ENCODE data around the gene TUBA4A.

Gene TUBA4A

DNA sequence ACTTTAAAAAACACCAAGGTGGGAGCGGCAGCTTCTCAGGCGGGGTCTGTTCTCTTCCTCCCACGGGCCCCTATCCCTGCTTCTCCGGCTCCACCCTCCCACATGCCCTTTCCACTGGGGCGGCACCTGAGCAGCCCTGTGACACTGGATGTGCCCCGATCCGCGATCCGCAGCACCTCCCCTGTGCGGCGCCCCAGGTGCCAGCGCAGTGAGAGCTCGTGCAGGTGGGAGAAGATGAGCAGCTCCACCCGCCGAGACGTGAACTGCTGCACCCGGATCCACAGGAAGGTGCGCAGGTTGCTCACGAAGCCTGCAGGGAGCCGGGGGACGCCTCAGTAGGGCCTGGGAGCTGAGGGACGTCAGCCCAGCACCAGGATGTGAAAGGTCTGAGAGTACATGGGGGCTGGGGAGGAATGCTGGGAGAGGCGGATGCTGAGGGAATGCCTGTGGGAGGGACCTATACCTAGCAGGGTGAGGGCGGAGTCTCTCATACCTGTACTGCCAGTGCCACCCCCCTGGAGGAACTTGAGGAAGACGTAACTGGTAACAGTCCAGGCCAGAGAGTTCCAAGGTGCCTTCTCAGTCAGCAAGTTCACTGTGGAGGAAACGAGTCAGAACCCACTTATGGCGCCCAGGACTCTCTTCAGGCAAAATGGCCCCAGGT, 37.7 kb downstream of the TUBA4A start:
- Mint-ChIP-seq H3K4me1 (peaks cover 46% of the 10 kb centered on the region), H3K36me3 (peaks cover 35% of the 10 kb centered on the region), H3K27ac (no peak overlapping the region), H3K4me3 (no peak overlapping the region), H3K9me3 (no peaks in the 10 kb centered on the region), H3K27me3 (no peaks in the 10 kb centered on the region)
- CTCF ChIA-PET, result interaction anchor here (1.0 to 2.4 kb wide), 4 partner anchors 10 to 83 kb away, joined by 4 to 8 read pairs (median 6); partner anchors contain the start of gene ZFAND2B
- no peak for DNase-seq

DNA sequence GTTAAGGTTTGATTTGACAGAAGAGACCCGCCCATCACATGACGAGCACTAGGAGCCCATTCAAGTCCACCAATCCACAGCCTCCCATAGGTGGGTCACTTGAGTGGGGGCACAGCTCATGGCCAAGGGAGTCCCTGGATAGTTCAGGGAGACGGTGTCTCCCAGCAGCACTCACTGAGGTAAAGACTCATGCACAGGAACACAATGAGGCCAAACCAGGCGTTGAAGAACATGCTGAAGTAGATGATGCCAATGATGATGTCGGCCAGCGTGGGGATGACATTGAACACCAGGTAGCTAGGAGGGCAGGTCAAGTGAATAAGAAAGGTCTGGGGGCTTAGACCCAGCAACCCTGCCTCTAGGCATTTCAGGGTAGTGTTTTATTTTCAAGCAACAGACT, 38.9 kb downstream of the TUBA4A start:
- no peak for DNase-seq
- peaks cover 31% of the 10 kb centered on the region for H3K36me3 Mint-ChIP-seq
- H3K9me3 Mint-ChIP-seq, result no peaks in the 10 kb centered on the region
- no peak overlapping the region for H3K4me3 Mint-ChIP-seq
- H3K4me1 Mint-ChIP-seq, result peaks cover 56% of the 10 kb centered on the region
- no peaks in the 10 kb centered on the region for H3K27me3 Mint-ChIP-seq
- CTCF ChIA-PET, result interaction anchor here (0.6 to 0.8 kb wide), 2 partner anchors 18 to 80 kb away, joined by 3 read pairs; no protein-coding TSS in a partner anchor
- no peak overlapping the region for H3K27ac Mint-ChIP-seq

DNA sequence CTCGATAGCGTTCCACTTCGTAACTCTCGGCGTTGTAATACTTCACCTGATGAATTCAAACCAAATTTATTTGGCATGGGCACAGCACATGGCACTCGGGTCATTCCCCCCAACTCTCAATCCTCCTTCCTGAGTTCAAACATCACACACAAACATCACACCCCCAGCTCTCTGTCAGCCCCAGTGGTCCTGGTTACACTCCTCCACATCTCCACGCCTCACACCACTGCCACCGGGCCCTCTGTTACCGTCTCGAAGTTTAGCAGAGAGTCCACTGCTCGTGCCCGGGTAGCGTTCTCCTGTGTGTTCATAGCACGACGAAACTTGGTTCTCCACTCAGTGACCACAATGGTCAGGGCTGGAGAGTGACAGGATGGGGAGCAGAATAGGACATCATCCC, 39.6 kb downstream of the TUBA4A start:
- Mint-ChIP-seq H3K27me3 (no peaks in the 10 kb centered on the region), H3K4me3 (no peak overlapping the region), H3K9me3 (no peaks in the 10 kb centered on the region), H3K36me3 (peaks cover 31% of the 10 kb centered on the region), H3K4me1 (peaks cover 56% of the 10 kb centered on the region), H3K27ac (no peak overlapping the region)
- CTCF ChIA-PET, result interaction anchor here (0.8 to 6.8 kb wide), 2 partner anchors 43 to 81 kb away, joined by 3 to 70 read pairs; partner anchors contain the start of gene SLC23A3
- DNase-seq, result no peak

DNA sequence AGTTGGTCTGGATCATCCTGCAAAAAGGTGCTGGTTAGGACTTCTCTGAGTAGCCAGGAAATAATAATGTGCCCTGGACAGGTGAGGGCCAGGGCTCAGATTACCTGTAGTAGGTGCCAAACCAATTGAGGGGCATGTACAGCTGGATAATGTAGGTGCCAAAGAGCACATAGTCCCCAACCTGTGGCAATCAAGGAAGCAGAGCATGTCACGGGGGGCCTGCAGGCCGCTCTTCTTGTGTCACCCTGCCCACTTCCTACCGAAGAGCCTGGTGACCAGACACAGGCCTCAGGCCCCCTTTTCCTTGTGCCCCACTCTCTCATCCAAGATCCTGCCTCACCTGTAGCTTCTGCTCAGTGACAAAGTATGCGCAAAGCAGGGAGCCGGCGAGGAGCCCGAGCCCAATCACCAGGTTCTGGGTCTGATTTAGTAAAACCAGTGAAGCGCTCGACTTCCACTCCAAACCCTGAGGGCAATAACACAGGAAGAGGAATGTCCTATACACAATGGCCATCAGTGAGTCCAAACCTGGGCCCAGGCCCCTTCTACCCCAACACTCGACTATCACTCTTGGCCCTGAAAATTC, 40.1 kb downstream of the TUBA4A start:
- Mint-ChIP-seq H3K27me3 (no peaks in the 10 kb centered on the region), H3K4me3 (no peak overlapping the region), H3K36me3 (peaks cover 37% of the 10 kb centered on the region), H3K27ac (no peak overlapping the region), H3K9me3 (no peaks in the 10 kb centered on the region), H3K4me1 (peaks cover 58% of the 10 kb centered on the region)
- no peak for DNase-seq
- CTCF ChIA-PET, result interaction anchor here (0.9 to 6.8 kb wide), 4 partner anchors 35 to 57 kb away, joined by 3 to 70 read pairs (median 16); partner anchors contain the start of gene SLC23A3

DNA sequence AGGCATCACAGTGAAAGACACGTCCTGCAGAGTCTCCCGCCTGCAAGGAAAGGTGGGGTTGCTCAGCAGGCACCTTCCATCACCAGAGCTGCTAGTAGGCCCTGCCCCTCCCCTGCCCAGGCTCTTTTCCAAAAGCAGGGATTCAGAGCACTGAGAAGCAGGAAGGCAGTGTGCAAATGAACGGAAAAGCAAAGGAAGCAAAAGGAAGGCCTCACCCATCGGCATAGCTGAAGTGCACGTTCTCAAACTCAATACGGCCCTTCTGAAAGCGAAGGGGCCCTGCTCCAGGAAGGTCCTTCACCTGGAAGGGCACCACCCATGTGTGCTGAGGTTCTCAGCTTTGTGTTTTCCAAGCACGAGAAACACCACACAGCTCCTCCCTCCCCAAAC, 40.7 kb downstream of the TUBA4A start:
- CTCF ChIA-PET, result interaction anchor here (0.9 to 6.8 kb wide), 5 partner anchors 21 to 56 kb away, joined by 3 to 70 read pairs (median 4); partner anchors contain the start of gene SLC23A3
- Mint-ChIP-seq H3K4me3 (no peak overlapping the region), H3K27me3 (no peaks in the 10 kb centered on the region), H3K9me3 (no peaks in the 10 kb centered on the region), H3K36me3 (peaks cover 43% of the 10 kb centered on the region), H3K27ac (no peak overlapping the region), H3K4me1 (peaks cover 63% of the 10 kb centered on the region)
- no peak for DNase-seq

DNA sequence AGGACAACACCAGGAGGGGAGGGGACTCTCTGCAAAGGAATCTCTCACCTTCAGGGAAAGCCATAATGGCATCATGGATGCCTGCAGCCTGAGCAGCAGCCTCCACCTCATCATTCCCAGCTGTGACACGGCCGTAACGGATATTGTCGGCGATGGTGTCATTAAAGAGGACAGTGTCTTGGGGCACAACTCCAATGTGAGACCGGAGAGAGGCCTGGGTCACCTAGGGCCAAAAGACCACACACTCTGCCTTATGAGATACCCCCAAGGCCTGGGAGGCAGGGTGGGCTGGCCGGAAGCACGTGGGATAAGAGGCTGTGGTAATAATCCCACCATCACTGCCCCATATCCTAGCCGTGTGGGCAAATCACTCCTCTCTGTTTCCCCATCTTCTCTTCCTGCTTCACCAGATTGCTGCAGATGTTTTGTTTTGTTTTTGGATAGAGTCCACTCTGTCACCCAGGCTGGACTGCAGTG, 42.8 kb downstream of the TUBA4A start:
- peak overlapping the region; percentile 91 for H3K27ac Mint-ChIP-seq
- CTCF ChIA-PET, result interaction anchor here (0.6 to 6.8 kb wide), 9 partner anchors 12 to 86 kb away, joined by 3 to 70 read pairs (median 4); partner anchors contain the start of genes GLB1L, SLC23A3 and STK16
- H3K27me3 Mint-ChIP-seq, result no peaks in the 10 kb centered on the region
- no peak for DNase-seq
- peaks cover 44% of the 10 kb centered on the region for H3K36me3 Mint-ChIP-seq
- no peaks in the 10 kb centered on the region for H3K9me3 Mint-ChIP-seq
- peaks cover 59% of the 10 kb centered on the region for H3K4me1 Mint-ChIP-seq
- no peak overlapping the region for H3K4me3 Mint-ChIP-seq

DNA sequence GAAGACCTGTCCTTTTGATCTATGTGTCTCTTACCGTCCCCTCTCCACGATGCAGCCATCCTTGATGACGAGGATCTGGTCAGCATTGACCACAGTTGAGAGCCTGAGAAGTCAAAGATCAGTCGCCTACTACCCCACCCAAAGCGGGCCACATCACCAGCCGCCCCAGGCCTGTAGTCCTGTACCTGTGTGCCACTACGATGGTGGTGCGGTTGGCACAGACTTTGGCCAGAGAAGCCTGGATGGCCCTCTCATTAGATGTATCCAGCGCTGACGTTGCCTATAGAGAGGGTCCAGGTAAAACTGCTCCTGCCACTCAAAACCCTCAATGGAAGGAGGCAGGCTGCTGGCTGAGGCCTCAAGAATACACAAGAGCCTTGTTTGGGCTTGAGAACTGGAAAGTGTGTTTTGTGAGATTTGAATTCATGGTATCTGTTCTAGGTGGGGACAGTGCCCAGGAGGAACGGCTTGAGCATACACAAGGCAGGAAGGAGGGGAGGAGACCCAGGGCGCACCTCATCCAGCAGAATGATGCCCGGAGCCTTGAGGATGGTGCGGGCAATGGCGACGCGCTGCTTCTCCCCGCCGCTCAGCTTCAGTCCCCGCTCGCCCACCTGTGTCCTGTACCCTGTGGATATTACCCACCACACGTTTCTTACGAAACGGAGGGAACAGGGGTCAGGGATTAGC, 43.4 kb downstream of the TUBA4A start:
- CTCF ChIA-PET, result interaction anchor here (1.1 to 6.8 kb wide), 2 partner anchors 39 to 45 kb away, joined by 4 to 70 read pairs; partner anchors contain the start of gene SLC23A3
- Mint-ChIP-seq H3K36me3 (peaks cover 44% of the 10 kb centered on the region), H3K9me3 (no peaks in the 10 kb centered on the region), H3K4me1 (peaks cover 64% of the 10 kb centered on the region), H3K27me3 (no peaks in the 10 kb centered on the region), H3K4me3 (no peak overlapping the region), H3K27ac (peak overlapping the region; percentile 91)
- no peak for DNase-seq

DNA sequence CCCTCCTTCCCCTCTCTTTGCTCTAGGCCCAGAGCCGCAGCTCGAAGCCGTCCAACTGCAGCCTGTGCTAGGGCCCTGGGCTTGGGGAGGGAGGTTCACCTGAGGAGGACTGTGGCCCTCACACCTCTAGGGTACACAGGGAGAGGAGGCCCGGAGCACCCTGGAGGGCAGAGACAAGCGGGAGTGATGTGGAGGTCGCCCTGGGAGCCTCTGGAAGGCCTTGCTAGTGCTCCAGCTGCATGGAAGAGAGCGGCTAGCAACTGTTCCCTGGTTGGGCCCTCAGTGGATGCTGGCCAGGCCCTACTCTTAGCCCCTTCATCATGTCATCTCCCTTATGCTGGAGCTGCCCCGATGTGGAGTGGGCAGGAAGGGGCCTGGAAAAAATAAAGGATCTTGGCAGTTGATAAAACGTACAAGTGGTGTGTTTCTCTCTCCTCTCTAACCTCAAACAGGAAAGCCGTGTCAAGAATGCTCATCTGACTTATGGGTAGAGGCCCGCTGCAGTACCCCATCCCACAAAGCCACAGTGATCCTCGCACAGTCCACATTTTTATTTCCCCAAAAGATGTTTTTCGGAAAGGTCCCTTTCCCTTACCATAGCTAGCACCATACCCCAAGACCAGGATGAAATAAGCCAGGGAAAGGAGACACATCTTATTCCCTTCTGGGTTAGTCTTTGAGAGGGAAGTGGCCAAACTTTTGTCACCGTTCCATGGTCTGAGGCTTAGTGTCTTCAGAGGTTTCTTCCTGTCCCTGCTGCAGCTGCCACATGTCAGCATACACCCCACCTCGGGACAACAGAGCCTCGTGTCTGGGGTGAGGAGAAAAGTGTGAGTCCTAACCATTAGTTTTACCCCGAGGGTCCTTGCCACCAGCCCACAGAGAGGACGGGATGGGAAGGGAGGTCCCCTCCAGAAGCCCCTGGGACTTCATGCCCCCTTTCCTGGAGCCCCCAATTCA, 44.2 kb downstream of the TUBA4A start:
- Mint-ChIP-seq H3K27ac (peak overlapping the region; percentile 80), H3K9me3 (peaks cover under 1% of the 10 kb centered on the region), H3K36me3 (peaks cover 40% of the 10 kb centered on the region), H3K4me3 (peak overlapping the region; percentile 18), H3K4me1 (peaks cover 66% of the 10 kb centered on the region), H3K27me3 (no peaks in the 10 kb centered on the region)
- no peak for DNase-seq
- CTCF ChIA-PET, result interaction anchor here (0.8 to 6.8 kb wide), 5 partner anchors 16 to 55 kb away, joined by 3 to 70 read pairs (median 4); partner anchors contain the start of genes CNPPD1, NHEJ1 and SLC23A3

DNA sequence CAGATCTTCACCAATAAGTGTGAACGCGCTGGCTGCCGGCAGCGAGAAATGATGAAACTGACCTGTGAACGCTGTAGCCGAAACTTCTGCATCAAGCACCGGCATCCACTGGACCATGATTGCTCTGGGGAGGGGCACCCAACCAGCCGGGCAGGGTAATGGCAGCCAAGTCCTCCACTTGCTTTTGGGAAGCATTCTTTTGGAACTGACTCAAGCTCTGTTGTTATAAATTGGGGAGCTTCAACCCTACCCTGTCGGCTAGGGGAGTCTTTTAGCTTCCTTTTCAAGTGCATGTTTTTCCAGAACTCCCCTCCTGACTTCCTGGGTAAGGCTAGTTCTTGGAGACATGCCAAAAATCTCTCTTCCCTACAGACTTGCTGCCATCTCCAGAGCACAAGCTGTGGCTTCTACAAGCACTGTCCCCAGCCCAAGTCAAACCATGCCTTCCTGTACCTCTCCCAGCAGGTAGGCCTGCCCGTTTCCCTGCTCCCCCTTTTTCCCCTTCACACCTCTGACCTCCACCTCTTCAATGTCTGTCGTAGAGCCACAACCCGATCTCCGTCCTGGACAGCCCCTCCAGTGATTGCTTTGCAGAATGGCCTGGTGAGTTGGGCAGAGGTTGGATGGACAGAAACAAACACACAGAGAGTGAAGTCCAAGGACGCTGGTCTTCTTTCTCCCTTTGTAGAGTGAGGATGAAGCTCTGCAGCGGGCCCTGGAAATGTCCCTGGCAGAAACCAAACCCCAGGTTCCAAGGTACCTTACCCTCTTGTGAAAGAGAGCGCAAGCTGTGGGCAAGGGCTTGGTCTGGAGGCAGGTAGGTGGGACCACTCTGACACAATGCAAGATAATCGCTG, 45.6 kb downstream of the TUBA4A start:
- peaks cover 66% of the 10 kb centered on the region for H3K4me1 Mint-ChIP-seq
- no peaks in the 10 kb centered on the region for H3K27me3 Mint-ChIP-seq
- no peak for DNase-seq

DNA sequence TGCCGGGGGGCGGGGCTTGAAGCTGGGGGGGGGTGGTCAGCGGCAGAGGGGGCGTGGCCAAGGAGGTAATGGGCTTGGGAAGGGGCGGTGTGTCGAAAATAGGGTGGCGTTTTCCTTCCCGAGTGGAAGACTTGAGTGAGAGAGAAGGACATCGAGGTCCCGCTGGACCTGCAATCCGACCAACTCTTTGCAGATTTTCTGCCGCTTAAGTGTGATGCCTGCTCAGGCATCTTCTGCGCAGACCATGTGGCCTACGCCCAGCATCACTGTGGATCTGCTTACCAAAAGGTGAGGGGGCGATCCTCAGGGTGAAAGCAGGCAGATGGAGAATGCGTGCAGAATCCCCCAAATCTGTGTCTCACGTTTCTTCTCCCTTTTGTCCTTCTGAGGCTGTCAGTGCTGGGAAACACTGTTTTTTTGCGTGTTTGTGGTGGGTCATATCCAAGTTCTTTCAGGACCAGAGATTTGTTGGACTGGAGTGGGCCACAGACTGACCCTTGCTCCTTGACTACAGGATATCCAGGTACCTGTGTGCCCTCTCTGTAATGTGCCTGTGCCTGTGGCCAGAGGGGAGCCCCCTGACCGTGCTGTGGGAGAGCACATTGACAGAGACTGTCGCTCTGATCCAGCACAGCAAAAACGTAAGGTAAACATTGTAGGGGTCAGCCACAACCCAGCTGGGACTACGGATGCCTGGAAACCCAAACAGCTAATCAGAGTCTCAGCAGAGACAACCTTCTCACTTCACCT, 46.4 kb downstream of the TUBA4A start:
- Mint-ChIP-seq H3K4me1 (peaks cover 65% of the 10 kb centered on the region), H3K9me3 (peaks cover 2% of the 10 kb centered on the region), H3K27me3 (no peaks in the 10 kb centered on the region), H3K36me3 (peaks cover 35% of the 10 kb centered on the region), H3K4me3 (peak overlapping the region; percentile 87), H3K27ac (peak overlapping the region; percentile 98)
- CTCF ChIA-PET, result interaction anchor here (0.7 to 6.8 kb wide), 7 partner anchors 31 to 93 kb away, joined by 3 to 70 read pairs (median 7); partner anchors contain the start of genes CNPPD1, NHEJ1 and SLC23A3
- DNase-seq, result no peak

More for the DNA sequence above, 45.6 kb downstream of the TUBA4A start:
- CTCF ChIA-PET, result interaction anchor here (0.7 to 6.8 kb wide), 8 partner anchors 15 to 92 kb away, joined by 3 to 70 read pairs (median 4); partner anchors contain the start of genes NHEJ1 and SLC23A3
- H3K36me3 Mint-ChIP-seq, result peaks cover 34% of the 10 kb centered on the region
- peaks cover 2% of the 10 kb centered on the region for H3K9me3 Mint-ChIP-seq
- peak overlapping the region; percentile 98 for H3K27ac Mint-ChIP-seq
- peak overlapping the region; percentile 87 for H3K4me3 Mint-ChIP-seq

DNA sequence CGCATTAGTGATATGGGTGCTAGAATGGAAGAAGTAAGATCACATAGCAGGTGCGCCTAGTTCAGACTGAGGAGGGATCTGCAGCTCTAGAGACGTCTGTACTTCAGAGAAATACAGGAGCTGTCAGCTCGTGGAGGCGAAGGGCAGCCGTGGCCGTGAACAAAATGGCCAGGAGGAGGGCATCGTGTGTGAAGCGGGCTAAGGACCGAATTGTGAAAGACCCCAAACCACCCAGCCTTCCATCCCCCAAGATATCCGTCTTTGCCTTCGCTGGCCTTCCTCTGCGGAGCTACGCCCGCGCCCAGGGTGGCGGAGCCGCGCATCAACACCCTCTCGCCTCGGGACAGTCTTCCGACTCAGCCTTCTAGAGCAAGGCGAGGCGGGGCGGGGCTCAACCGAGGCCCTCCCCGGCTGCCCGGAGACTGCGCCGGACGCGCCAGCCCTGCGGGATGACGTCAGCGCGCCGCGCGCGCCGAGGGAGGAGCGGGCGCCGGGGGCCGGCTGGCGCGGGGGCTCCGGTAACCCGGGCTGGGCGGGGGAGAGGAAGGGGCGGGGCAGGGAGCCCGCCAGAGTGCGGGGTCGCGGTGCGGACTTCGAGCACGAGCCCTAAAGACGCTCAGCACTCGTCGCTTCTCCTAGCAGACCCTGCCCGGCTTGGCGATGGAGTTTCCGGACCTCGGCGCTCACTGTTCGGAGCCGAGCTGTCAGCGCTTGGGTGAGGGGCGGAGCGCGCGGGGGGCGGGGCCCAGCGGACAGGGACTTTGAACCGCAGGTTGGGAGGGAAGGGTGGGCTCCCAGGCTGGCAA, 47.2 kb downstream of the TUBA4A start, which contains the start of gene ZFAND2B:
ZFAND2B (plus strand) TSS at position 455 of the 806 bp plus-strand sequence; CDS start at position 661, 206 bp downstream.
- peaks cover 57% of the 10 kb centered on the region for H3K4me1 Mint-ChIP-seq
- no peaks in the 10 kb centered on the region for H3K27me3 Mint-ChIP-seq
- DNase-seq, result peak; percentile 95
- peak within 1 kb of the TSS; percentile 98 for H3K27ac Mint-ChIP-seq
- CTCF ChIA-PET, result interaction anchor here (0.6 to 1.9 kb wide), 13 partner anchors 10 to 177 kb away, joined by 3 to 12 read pairs (median 5); partner anchors contain the start of genes CNPPD1, GLB1L, NHEJ1 and STK16
- H3K36me3 Mint-ChIP-seq, result peaks cover 32% of the 10 kb centered on the region
- H3K9me3 Mint-ChIP-seq, result peaks cover 2% of the 10 kb centered on the region
- peak within 1 kb of the TSS; percentile 87 for H3K4me3 Mint-ChIP-seq
